Adrenal gland (tissue), 12 donors: ENCODE data around the gene ANXA4. TPM values are rescaled to one million over a fixed set of nuclear protein-coding genes. Genes with fewer than 3 reads are reported as not detected.

ENCODE experiments used
- DNase-seq, 7 donors: peaks; one replicate each; pipeline ENCODE4 v3.0.0-alpha.2; 2019 to 2020
- H3K27ac ChIP-seq, 5 donors: fragments of 200-600 bp; sonication (generic) in 4 of 5; 1 replicate in 3 of 5; 2 replicates in 2 of 5; pipeline versions ENCODE4 v1.5.1 to v1.8.0; 2016 to 2020; ENCODE audit warnings: mild to moderate bottlenecking in 1 of 5
- H3K27me3 ChIP-seq: fragments of 200-600 bp; 2 replicates; pipeline ENCODE4 v1.8.0; 2021
- H3K36me3 ChIP-seq, 2 donors: fragments of 200-600 bp; replicated peaks in 1 of 2; 1 replicate in 1 of 2; 2 replicates in 1 of 2; pipeline versions ENCODE4 v1.5.1 to v1.8.0; 2018 to 2022
- H3K4me1 ChIP-seq, 2 donors: fragments of 200-600 bp; replicated peaks in 1 of 2; 1 replicate in 1 of 2; 2 replicates in 1 of 2; pipeline versions ENCODE4 v1.5.1 to v1.8.0; 2018 to 2021
- H3K4me3 ChIP-seq, 4 donors: fragments of 200-600 bp; sonication (generic) in 3 of 4; one replicate each; pipeline ENCODE4 v1.5.1; 2016 to 2018
- H3K9me3 ChIP-seq, 3 donors: fragments of 200-600 bp; sonication (generic) in 1 of 3; replicated peaks in 1 of 3; 1 replicate in 2 of 3; 2 replicates in 1 of 3; pipeline versions ENCODE4 v1.5.1 to v1.8.0; 2016 to 2021
- CTCF ChIP-seq, 6 experiments: fragments of 450-650 bp in 4 of 6; fragments of 200-600 bp in 2 of 6; sonication (generic) in 1 of 6; IDR thresholded peaks; 1 replicate in 5 of 6; 2 replicates in 1 of 6; pipeline versions ENCODE4 v1.5.1 to v1.8.0; 2016 to 2021; ENCODE audit warnings: antibody characterized with exemption in 6 of 6, mild to moderate bottlenecking in 2 of 6, moderate library complexity in 1 of 6
- POLR2A ChIP-seq, 2 donors: fragments of 450-650 bp; IDR thresholded peaks; one replicate each; pipeline ENCODE4 v1.6.1; 2017; ENCODE audit warnings: antibody characterized with exemption in 2 of 2, mild to moderate bottlenecking in 2 of 2, moderate library complexity in 1 of 2
- WGBS, 4 donors: extraction: QIAGEN DNeasy Blood & Tissue Kit in 2 of 4; methylation state at CpG; one replicate each; pipeline versions ENCODE4 v1.1.5 to v1.1.7; 2013 to 2017; 5-methylcytosine and 5-hydroxymethylcytosine counted together
- intact Hi-C, 2 donors: fragments of 100-400 bp; cut with DNase I; formaldehyde crosslinking; loops; one replicate each; pipeline versions ENCODE4 v1.14.1 to v1.15.0; 2022 to 2023
- polyA plus RNA-seq, 3 donors: library from polyadenylated mRNA; stranded (reverse); fragments of 200-250 nt in 2 of 3; fragments of 350-450 nt in 1 of 3; fragmentation: Illumina TruSeq in 1 of 3; extraction: RNeasy Lipid Tissue Mini Kit (QIAGEN cat#74804) in 1 of 3; gene quantifications; one replicate each; pipeline ENCODE4 v1.2.3, GENCODE V29; 2013 to 2014
- total RNA-seq, 9 donors: library from RNA; depleted of rRNA in 4 of 9; stranded (reverse); fragments of >200 nt in 4 of 9; fragments of 120-200 nt in 1 of 9; fragmentation: NEBNext Ultra II Directional in 1 of 9; extraction: Animal tissue kit (Norgen Biotek cat#: 25700) in 1 of 9; gene quantifications; one replicate each; pipeline versions ENCODE4 v1.1.0 to v1.2.4, GENCODE V29; 2013 to 2023
- donor health status: healthy with polysubstance abuse.
- donor health status: Bipolar disorder and iron deficiency.
- donor health status: DM: yes; HTN: yes; CAD: no.
- donor health status: DM: no; HTN: no; CAD: no.
- donor health status: DM: no; HTN: no; CAD: no.
- donor health status: DM: yes; HTN: yes; CAD: no.

ANXA4 gene
- total and polyA plus RNA-seq, 12 donors = 20.6 to 57.4 (median 33.1) TPM

- DNase-seq = no peak
- 71 to 79% (median 75%) methylated on average over 7 of the region's 7 CpGs for WGBS, 4 donors
- Histone ChIP-seq H3K4me1 (peaks cover 5 to 8% of the 10 kb centered on the region in 2 donors), H3K9me3 (no peaks in the 10 kb centered on the region), H3K27me3 (no peaks in the 10 kb centered on the region), H3K36me3 (no peaks in the 10 kb centered on the region), H3K4me3 (no peak overlapping the region), H3K27ac (no peak overlapping the region)
- intact Hi-C loops = no loop called here
- TF ChIP-seq POLR2A (IDR thresholded peaks at IDR 0.05) (no peak), CTCF (IDR thresholded peaks at IDR 0.05) (no peak)
Observed at GRCh38 chr2:69774984-69775982, 33.3 kb downstream of the ANXA4 start.

- WGBS, 4 donors = 89 to 95% (median 92%) methylated on average over 9 of the region's 9 CpGs
- Histone ChIP-seq H3K4me3 (no peak overlapping the region), H3K4me1 (peaks cover 4 to 7% of the 10 kb centered on the region in 2 donors), H3K36me3 (no peaks in the 10 kb centered on the region), H3K9me3 (no peaks in the 10 kb centered on the region), H3K27ac (no peak overlapping the region), H3K27me3 (no peaks in the 10 kb centered on the region)
- no peak for DNase-seq
- intact Hi-C loops = no loop called here
- no peak for TF ChIP-seq CTCF (IDR thresholded peaks at IDR 0.05)
- no peak for TF ChIP-seq POLR2A (IDR thresholded peaks at IDR 0.05)
Observed at GRCh38 chr2:69776886-69777785, 35.2 kb downstream of the ANXA4 start.

GRCh38 chr2:69777786-69778105 is 35.8 kb downstream of the ANXA4 start:
- Histone ChIP-seq H3K9me3 (no peaks in the 10 kb centered on the region), H3K27ac (no peak overlapping the region), H3K36me3 (no peaks in the 10 kb centered on the region), H3K4me3 (no peak overlapping the region), H3K27me3 (no peaks in the 10 kb centered on the region), H3K4me1 (peaks cover 4 to 7% of the 10 kb centered on the region in 2 donors)
- intact Hi-C loops = no loop called here
- TF ChIP-seq POLR2A (IDR thresholded peaks at IDR 0.05) (no peak), CTCF (IDR thresholded peaks at IDR 0.05) (no peak)
- DNase-seq = no peak
- 81 to 91% (median 86%) methylated on average over 4 of the region's 4 CpGs for WGBS, 4 donors
